Liver (tissue), 9 donors: ENCODE measurements around the gene CBX8. TPM values are rescaled to one million over a fixed set of nuclear protein-coding genes. Genes with fewer than 3 reads are reported as not detected.
A peak's percentile ranks its signal among the peaks of the same experiment; 100 is the strongest.

Source experiments
- DNase-seq: peaks from one replicate; pipeline ENCODE4 v3.0.0-alpha.2; 2017; ENCODE audit warnings: low spot score
- H3K27ac ChIP-seq, 2 donors: one replicate each; pipeline ENCODE4 v1.7.0; 2013; ENCODE audit warnings: inconsistent platforms in 2 of 2, low read length in 2 of 2, control low read depth in 1 of 2, low read depth in 1 of 2, mild to moderate bottlenecking in 1 of 2
- H3K27me3 ChIP-seq, 4 donors: one replicate each; pipeline versions ENCODE4 v1.6.1 to v1.7.0; 2013; ENCODE audit warnings: low read length in 3 of 4, inconsistent platforms in 1 of 4, mild to moderate bottlenecking in 1 of 4, moderate library complexity in 1 of 4; ENCODE audit not compliant: control insufficient read depth in 4 of 4, insufficient read depth in 4 of 4
- H3K36me3 ChIP-seq, 4 donors: one replicate each; pipeline versions ENCODE4 v1.6.1 to v1.7.0; 2013; ENCODE audit warnings: low read length in 3 of 4, mild to moderate bottlenecking in 3 of 4, low read depth in 1 of 4, moderate library complexity in 1 of 4; ENCODE audit not compliant: control insufficient read depth in 4 of 4, insufficient read depth in 3 of 4
- H3K4me1 ChIP-seq, 4 donors: one replicate each; pipeline versions ENCODE4 v1.6.1 to v1.7.0; 2013; ENCODE audit warnings: low read length in 3 of 4, mild to moderate bottlenecking in 3 of 4, moderate library complexity in 1 of 4; ENCODE audit not compliant: control insufficient read depth in 4 of 4, insufficient read depth in 4 of 4
- H3K4me3 ChIP-seq, 3 donors: one replicate each; pipeline versions ENCODE4 v1.6.1 to v1.7.0; 2013; ENCODE audit warnings: low read length in 3 of 3, control low read depth in 1 of 3, low read depth in 1 of 3, mild to moderate bottlenecking in 1 of 3
- H3K9ac ChIP-seq, 2 donors: one replicate each; pipeline ENCODE4 v1.7.0; 2013; ENCODE audit warnings: low read length in 2 of 2, mild to moderate bottlenecking in 2 of 2, moderate library complexity in 2 of 2, control low read depth in 1 of 2, low read depth in 1 of 2
- H3K9me3 ChIP-seq, 4 donors: one replicate each; pipeline versions ENCODE4 v1.6.1 to v1.7.0; 2013; ENCODE audit warnings: low read length in 3 of 4; ENCODE audit not compliant: control insufficient read depth in 4 of 4
- FOXA1 ChIP-seq: IDR thresholded peaks from 2 replicates; pipeline ENCODE4 v1.6.1; 2016; ENCODE audit warnings: antibody characterized with exemption
- FOXA2 ChIP-seq: IDR thresholded peaks from 2 replicates; pipeline ENCODE4 v1.6.1; 2016; ENCODE audit warnings: antibody characterized with exemption
- GABPA ChIP-seq, 2 donors: IDR thresholded peaks in 1 of 2; conservative IDR thresholded peaks in 1 of 2; 2 replicates each; pipeline ENCODE4 v1.6.1; 2016; ENCODE audit warnings: antibody characterized with exemption in 2 of 2, mild to moderate bottlenecking in 1 of 2, moderate library complexity in 1 of 2
- HNF4A ChIP-seq, 2 donors: conservative IDR thresholded peaks; 2 replicates each; pipeline ENCODE4 v1.6.1; 2016; ENCODE audit warnings: antibody characterized with exemption in 2 of 2, mild to moderate bottlenecking in 2 of 2
- HNF4G ChIP-seq: IDR thresholded peaks from 2 replicates; pipeline ENCODE4 v1.6.1; 2016; ENCODE audit warnings: antibody characterized with exemption
- NR2F2 ChIP-seq: IDR thresholded peaks from 2 replicates; pipeline ENCODE4 v1.6.1; 2016; ENCODE audit warnings: antibody characterized with exemption
- RAD21 ChIP-seq, 2 donors: IDR thresholded peaks; 2 replicates each; pipeline ENCODE4 v1.6.1; 2016; ENCODE audit warnings: antibody characterized with exemption in 2 of 2, mild to moderate bottlenecking in 2 of 2
- REST ChIP-seq: IDR thresholded peaks from 2 replicates; pipeline ENCODE4 v1.6.1; 2016; ENCODE audit warnings: antibody characterized with exemption, mild to moderate bottlenecking
- RXRA ChIP-seq, 2 donors: IDR thresholded peaks; 2 replicates each; pipeline ENCODE4 v1.6.1; 2017 to 2018; ENCODE audit warnings: antibody characterized with exemption in 2 of 2, mild to moderate bottlenecking in 1 of 2
- SP1 ChIP-seq: IDR thresholded peaks from 2 replicates; pipeline ENCODE4 v1.6.1; 2018; ENCODE audit warnings: antibody characterized with exemption, mild to moderate bottlenecking
- TAF1 ChIP-seq: conservative IDR thresholded peaks from 2 replicates; pipeline ENCODE4 v1.6.1; 2016; ENCODE audit warnings: antibody characterized with exemption, mild to moderate bottlenecking
- ZBTB33 ChIP-seq: IDR thresholded peaks from 2 replicates; pipeline ENCODE4 v1.6.1; 2016; ENCODE audit warnings: antibody characterized with exemption
- WGBS: extraction: QIAGEN DNeasy Blood & Tissue Kit; methylation state at CpG from one replicate; pipeline ENCODE4 v1.1.7; 2013; 5-methylcytosine and 5-hydroxymethylcytosine counted together
- polyA plus RNA-seq, 2 donors: library from polyadenylated mRNA; stranded (reverse) in 1 of 2; unstranded in 1 of 2; fragments of 200-250 nt in 1 of 2; fragments of >200 nt in 1 of 2; fragmentation: Nextera tagmentation in 1 of 2; extraction: Ambion mirVana in 1 of 2; gene quantifications; one replicate each; pipeline versions ENCODE4 v1.2.1 to v1.2.3, GENCODE V29; 2013 to 2015
- total RNA-seq, 2 donors: library from RNA; depleted of rRNA; stranded (reverse); fragments of >200 nt; gene quantifications; one replicate each; pipeline ENCODE4 v1.2.3, GENCODE V29; 2014
- TF ChIP-seq, protein P1 (sequence below): IDR thresholded peaks from 2 replicates; pipeline ENCODE4 v1.6.1; 2016; ENCODE audit warnings: antibody characterized with exemption
- TF ChIP-seq, protein P2 (sequence below): fragments of 150-350 bp; IDR thresholded peaks from 2 replicates; pipeline ENCODE4 v1.5.1; 2017; ENCODE audit warnings: improper control_type of control experiment, low read depth, low read length; ENCODE audit not compliant: missing input control
- donor health status: healthy.
- donor health status: healthy.
- donor health status: healthy.
- donor health status: healthy.
- donor health status: healthy.

Gene CBX8
- total and polyA plus RNA-seq, 4 donors = 0.75 to 2.7 (median 1.9) TPM

DNA sequence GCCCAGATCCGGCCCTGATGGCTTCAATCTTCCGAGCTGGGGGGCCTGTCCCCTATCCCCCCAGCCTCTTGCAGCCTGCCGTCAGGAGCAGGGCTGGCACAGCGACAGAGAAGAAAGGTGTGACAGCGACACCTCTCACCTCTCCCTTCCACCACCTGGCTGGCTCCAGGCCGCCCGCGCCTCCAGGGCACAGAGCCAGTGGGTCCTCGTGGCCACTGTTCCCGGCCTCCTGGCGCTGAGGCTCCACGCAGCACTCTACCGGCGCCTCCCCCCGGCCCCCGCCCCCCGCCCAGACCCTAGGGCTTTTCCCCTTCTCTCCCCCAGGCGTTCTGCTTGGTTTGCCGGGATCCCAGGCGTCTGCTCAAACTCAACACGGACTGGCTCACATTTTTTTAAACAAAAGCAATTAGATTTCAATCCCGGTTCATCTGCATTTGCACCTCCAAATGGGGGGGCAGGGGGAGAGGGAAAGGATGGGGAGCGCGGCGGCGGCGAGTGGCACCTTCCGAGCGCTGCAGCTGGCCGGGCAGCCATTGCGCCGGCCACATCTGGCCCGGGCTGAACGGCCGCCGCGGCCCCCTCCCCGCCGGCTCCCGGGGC, 12.8 kb upstream of the CBX8 start:
- peak overlapping the region in 1 of 3 donors; percentile 27 for H3K4me3 ChIP-seq
- peaks cover 6 to 49% (median 33%) of the 10 kb centered on the region in 4 donors for H3K27me3 ChIP-seq
- no peaks in the 10 kb centered on the region for H3K9me3 ChIP-seq
- WGBS = 3% methylated on average over 40 of the region's 40 CpGs
- no peak for DNase-seq
- no peak overlapping the region for H3K27ac ChIP-seq
- peaks cover 0 to 21% (median 14%) of the 10 kb centered on the region in 4 donors for H3K4me1 ChIP-seq
- no peak overlapping the region for H3K9ac ChIP-seq
- no peak for TF ChIP-seq REST
- TF ChIP-seq, protein P1, sequence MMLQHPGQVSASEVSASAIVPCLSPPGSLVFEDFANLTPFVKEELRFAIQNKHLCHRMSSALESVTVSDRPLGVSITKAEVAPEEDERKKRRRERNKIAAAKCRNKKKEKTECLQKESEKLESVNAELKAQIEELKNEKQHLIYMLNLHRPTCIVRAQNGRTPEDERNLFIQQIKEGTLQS = no peak
- TF ChIP-seq GABPA (IDR thresholded peaks at IDR 0.05 in 1 of 2, conservative IDR thresholded peaks at IDR 0.05 in 1 of 2) = no peak
- no peak for TF ChIP-seq RXRA (IDR thresholded peaks at IDR 0.05)
- TF ChIP-seq FOXA1 = no peak
- no peak for TF ChIP-seq NR2F2
- TF ChIP-seq ZBTB33 = no peak
- no peak for TF ChIP-seq FOXA2
- TF ChIP-seq, protein P2, sequence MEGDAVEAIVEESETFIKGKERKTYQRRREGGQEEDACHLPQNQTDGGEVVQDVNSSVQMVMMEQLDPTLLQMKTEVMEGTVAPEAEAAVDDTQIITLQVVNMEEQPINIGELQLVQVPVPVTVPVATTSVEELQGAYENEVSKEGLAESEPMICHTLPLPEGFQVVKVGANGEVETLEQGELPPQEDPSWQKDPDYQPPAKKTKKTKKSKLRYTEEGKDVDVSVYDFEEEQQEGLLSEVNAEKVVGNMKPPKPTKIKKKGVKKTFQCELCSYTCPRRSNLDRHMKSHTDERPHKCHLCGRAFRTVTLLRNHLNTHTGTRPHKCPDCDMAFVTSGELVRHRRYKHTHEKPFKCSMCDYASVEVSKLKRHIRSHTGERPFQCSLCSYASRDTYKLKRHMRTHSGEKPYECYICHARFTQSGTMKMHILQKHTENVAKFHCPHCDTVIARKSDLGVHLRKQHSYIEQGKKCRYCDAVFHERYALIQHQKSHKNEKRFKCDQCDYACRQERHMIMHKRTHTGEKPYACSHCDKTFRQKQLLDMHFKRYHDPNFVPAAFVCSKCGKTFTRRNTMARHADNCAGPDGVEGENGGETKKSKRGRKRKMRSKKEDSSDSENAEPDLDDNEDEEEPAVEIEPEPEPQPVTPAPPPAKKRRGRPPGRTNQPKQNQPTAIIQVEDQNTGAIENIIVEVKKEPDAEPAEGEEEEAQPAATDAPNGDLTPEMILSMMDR = no peak
- TF ChIP-seq TAF1 = no peak
- TF ChIP-seq SP1 = no peak
- H3K36me3 ChIP-seq = no peaks in the 10 kb centered on the region

GRCh38 chr17:79808763-79809529, 12.1 kb upstream of the CBX8 start:
- H3K4me3 ChIP-seq = no peak overlapping the region
- TF ChIP-seq HNF4G (no peak), NR2F2 (no peak), GABPA (IDR thresholded peaks at IDR 0.05 in 1 of 2, conservative IDR thresholded peaks at IDR 0.05 in 1 of 2) (no peak), RAD21 (IDR thresholded peaks at IDR 0.05) (peak; percentile 79 to 87), SP1 (no peak), HNF4A (conservative IDR thresholded peaks at IDR 0.05) (peak in 1 of 2 donors; percentile 32)
- TF ChIP-seq, protein P2 = peak; percentile 53
- no peak overlapping the region for H3K9ac ChIP-seq
- DNase-seq = no peak
- H3K27me3 ChIP-seq = peaks cover 6 to 51% (median 33%) of the 10 kb centered on the region in 4 donors
- peaks cover 0 to 21% (median 13%) of the 10 kb centered on the region in 4 donors for H3K4me1 ChIP-seq
- peaks cover 0 to under 1% (median 0%) of the 10 kb centered on the region in 4 donors for H3K9me3 ChIP-seq
- H3K27ac ChIP-seq = no peak overlapping the region
- no peaks in the 10 kb centered on the region for H3K36me3 ChIP-seq
- WGBS = 14% methylated on average over 20 of the region's 20 CpGs
